Measurements from ENCODE around the gene FOXG1.

The FOXG1 gene

DNA sequence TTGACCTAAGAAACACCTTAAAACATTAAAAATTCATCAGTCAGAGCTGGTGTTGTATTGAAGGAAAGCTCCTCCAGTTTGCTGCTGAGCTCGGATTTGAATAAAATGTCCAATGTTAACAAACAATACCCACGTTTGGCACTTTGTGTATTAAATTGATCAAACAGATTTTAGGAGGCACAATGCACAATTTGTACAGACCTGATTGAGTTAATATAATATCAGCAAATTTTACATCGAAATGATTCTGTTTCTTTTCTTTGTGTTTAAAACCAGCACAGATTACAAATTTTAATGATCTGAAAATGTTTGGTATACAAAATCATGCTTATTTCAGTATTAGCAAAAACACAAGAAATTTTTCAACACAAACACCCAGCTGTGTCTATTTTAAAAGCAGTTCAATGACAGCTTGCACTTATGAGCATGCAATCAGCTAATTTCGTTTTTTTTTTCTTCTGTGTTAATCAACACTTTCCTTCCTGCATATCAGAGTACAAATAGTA, 2.8 kb upstream of the FOXG1 start:
- no peak overlapping the region for H3K4me3 ChIP-seq (ENCODE audit: low read depth, low read length)
- TF ChIP-seq, protein P1, sequence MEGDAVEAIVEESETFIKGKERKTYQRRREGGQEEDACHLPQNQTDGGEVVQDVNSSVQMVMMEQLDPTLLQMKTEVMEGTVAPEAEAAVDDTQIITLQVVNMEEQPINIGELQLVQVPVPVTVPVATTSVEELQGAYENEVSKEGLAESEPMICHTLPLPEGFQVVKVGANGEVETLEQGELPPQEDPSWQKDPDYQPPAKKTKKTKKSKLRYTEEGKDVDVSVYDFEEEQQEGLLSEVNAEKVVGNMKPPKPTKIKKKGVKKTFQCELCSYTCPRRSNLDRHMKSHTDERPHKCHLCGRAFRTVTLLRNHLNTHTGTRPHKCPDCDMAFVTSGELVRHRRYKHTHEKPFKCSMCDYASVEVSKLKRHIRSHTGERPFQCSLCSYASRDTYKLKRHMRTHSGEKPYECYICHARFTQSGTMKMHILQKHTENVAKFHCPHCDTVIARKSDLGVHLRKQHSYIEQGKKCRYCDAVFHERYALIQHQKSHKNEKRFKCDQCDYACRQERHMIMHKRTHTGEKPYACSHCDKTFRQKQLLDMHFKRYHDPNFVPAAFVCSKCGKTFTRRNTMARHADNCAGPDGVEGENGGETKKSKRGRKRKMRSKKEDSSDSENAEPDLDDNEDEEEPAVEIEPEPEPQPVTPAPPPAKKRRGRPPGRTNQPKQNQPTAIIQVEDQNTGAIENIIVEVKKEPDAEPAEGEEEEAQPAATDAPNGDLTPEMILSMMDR (IDR thresholded peaks at IDR 0.05; ENCODE audit: low read depth, low read length): no peak
- DNase-seq (ENCODE audit: low read depth): no peak

DNA sequence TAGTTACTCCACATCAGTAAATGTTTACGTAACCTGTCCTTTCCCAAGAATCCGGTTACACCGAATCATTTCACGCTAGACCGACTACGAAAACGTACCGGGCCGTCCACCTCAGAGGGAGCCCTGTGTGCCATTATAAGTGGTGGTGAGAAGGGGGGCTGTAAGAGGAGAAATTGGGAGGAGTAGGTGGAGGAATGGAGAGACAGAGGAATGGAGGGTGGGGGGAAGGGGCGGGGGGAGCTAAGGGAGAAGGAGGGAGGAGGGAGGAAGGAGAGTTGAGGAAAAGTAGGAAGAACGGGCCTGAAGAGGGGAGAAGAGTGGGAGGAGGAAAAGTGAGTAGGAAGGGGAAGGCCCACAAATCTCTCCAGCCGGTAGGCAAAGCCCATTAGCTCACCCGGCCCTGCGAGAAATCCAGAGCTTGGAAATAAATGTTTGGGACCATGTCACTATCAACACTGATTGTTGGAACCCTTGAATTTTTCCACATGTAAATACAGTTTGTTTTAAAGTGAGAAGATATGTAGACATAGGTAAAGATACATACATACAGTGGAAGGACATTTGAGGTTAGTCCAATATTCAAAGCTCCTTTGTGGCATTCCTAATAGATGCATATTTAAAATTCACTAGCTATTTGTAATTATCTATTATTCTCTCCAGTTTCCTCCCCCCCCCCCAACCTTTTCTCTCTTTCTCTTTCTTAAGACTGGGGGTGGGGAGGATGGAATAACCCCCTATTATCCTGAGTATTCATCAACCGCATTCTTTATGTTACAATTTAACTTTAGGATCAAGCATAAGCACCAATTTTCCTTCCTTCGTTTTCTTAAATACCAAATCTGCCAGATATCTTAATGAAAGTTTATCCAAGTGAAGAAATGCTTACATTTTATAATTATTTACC, 2.1 kb upstream of the FOXG1 start:
- TF ChIP-seq, protein P1 (IDR thresholded peaks at IDR 0.05; ENCODE audit: low read depth, low read length): no peak
- TF ChIP-seq, protein P2, sequence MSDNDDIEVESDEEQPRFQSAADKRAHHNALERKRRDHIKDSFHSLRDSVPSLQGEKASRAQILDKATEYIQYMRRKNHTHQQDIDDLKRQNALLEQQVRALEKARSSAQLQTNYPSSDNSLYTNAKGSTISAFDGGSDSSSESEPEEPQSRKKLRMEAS (IDR thresholded peaks at IDR 0.05; ENCODE audit: low read depth, low read length): no peak
- TF ChIP-seq POLR2A (IDR thresholded peaks at IDR 0.05; ENCODE audit: extremely low read depth, insufficient read length) (no peak), MYC (IDR thresholded peaks at IDR 0.05; ENCODE audit: low read depth, low read length) (no peak)
- no peak overlapping the region for H3K4me3 ChIP-seq (ENCODE audit: low read depth, low read length)
- no peak for DNase-seq (ENCODE audit: low read depth)

DNA sequence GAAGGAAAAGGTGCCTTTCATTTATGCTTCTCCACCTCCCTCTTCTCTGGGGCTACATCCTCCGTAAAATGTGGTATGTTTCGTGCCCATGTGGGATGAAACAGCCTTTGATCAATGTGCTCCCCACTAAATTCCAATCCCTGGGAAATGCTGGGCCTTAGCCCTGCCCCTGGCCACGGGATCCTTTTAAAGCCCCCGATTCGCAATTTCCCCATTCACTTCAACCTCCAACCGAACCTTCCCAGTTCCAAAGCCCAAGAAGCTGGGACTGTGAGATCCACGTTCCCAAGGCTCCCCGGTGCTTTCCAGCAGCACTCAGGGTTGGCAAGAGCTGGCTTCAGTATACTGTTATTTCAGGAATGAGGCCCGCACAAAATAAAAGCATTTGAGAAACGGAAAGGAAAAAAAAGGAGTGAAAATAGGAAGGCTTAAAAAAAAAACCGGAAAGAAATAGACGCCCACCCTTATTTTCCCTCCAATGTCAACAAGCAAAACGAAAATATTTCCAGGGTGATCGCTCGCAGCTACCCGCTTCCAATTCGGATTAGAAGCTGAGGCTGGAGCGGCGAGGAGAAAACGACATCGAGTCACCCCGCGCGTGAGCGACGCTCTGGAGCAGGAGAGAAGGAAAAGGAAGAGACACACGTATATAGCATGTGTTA, 1.3 kb upstream of the FOXG1 start:
- no peak for DNase-seq (ENCODE audit: low read depth)
- TF ChIP-seq POLR2A (IDR thresholded peaks at IDR 0.05; ENCODE audit: extremely low read depth, insufficient read length): no peak
- TF ChIP-seq, protein P2 (IDR thresholded peaks at IDR 0.05; ENCODE audit: low read depth, low read length): no peak
- TF ChIP-seq, protein P1 (IDR thresholded peaks at IDR 0.05; ENCODE audit: low read depth, low read length): no peak
- TF ChIP-seq MYC (IDR thresholded peaks at IDR 0.05; ENCODE audit: low read depth, low read length): no peak
- no peak overlapping the region for H3K4me3 ChIP-seq (ENCODE audit: low read depth, low read length)

DNA sequence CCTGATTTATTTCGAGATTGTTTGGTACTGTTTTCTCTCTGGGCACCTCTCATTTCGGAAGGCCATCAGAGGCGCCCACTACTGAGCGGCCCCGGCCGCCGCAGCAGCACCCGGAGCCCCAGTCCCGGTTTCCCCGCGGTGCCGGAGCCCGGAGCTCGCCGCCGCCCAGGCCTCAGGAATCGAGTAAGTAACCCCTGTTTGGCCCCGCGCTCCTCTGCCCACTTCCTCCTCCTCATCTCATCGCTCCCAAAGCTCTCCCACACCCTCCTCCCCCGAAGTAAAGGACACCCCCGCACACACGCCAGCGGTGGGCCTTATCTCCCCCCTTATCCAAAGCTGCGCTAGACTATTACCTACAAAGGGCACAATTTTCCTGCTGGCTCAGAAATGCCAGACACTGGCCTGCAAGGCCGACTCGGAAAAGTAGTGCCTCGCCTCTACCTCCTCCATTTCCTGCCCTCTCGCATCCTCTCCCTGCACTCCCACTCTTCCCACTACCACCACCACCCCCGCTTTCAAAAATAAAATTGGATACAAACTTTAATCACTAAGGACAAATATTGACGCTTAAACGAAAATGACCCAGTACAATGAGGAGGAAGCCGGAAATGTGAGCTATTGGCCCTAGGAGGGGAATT, 637 bp upstream of the FOXG1 start:
- DNase-seq (ENCODE audit: low read depth): no peak
- no peak for TF ChIP-seq POLR2A (IDR thresholded peaks at IDR 0.05; ENCODE audit: extremely low read depth, insufficient read length)
- TF ChIP-seq, protein P2 (IDR thresholded peaks at IDR 0.05; ENCODE audit: low read depth, low read length): no peak
- TF ChIP-seq, protein P1 (IDR thresholded peaks at IDR 0.05; ENCODE audit: low read depth, low read length): no peak
- no peak for TF ChIP-seq MYC (IDR thresholded peaks at IDR 0.05; ENCODE audit: low read depth, low read length)
- H3K4me3 ChIP-seq (ENCODE audit: low read depth, low read length): no peak overlapping the region

DNA sequence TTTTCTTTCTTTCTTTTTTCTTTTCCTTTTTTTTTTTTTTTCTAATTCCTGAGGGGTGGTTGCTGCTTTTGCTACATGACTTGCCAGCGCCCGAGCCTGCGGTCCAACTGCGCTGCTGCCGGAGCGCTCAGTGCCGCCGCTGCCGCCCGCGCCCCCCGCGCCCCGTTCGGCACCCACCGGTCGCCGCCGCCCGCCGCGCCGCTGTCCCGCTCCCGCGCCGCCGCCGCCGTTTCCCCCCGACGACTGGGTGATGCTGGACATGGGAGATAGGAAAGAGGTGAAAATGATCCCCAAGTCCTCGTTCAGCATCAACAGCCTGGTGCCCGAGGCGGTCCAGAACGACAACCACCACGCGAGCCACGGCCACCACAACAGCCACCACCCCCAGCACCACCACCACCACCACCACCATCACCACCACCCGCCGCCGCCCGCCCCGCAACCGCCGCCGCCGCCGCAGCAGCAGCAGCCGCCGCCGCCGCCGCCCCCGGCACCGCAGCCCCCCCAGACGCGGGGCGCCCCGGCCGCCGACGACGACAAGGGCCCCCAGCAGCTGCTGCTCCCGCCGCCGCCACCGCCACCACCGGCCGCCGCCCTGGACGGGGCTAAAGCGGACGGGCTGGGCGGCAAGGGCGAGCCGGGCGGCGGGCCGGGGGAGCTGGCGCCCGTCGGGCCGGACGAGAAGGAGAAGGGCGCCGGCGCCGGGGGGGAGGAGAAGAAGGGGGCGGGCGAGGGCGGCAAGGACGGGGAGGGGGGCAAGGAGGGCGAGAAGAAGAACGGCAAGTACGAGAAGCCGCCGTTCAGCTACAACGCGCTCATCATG, 654 bp downstream of the FOXG1 start:
- TF ChIP-seq, protein P1 (IDR thresholded peaks at IDR 0.05; ENCODE audit: low read depth, low read length): no peak
- TF ChIP-seq MYC (IDR thresholded peaks at IDR 0.05; ENCODE audit: low read depth, low read length): no peak
- no peak for TF ChIP-seq POLR2A (IDR thresholded peaks at IDR 0.05; ENCODE audit: extremely low read depth, insufficient read length)
- TF ChIP-seq, protein P2 (IDR thresholded peaks at IDR 0.05; ENCODE audit: low read depth, low read length): no peak
- no peak overlapping the region for H3K4me3 ChIP-seq (ENCODE audit: low read depth, low read length)
- DNase-seq (ENCODE audit: low read depth): no peak

Data from NB4 (cell line).